SK-N-SH (cell line): ENCODE data around the gene CDH20. TPM values are rescaled to one million over a fixed set of nuclear protein-coding genes. Genes with fewer than 3 reads are reported as not detected.

Experiments used
- CTCF ChIA-PET: fragments of 300-600, 350-600 bp; formaldehyde crosslinking; extraction: SDS; loops from one replicate; lab custom pipeline; 2021; lab: Yijun Ruan, JAX
- POLR2A ChIA-PET: fragments of 350-600 bp; sonication (Branson Sonifier 250); formaldehyde crosslinking; extraction: SDS; loops from one replicate; lab custom pipeline; 2020; ENCODE audit warnings: antibody characterized with exemption, inconsistent platforms; lab: Yijun Ruan, JAX
- DNase-seq: peaks from one replicate; pipeline ENCODE4 v3.0.0; 2012
- H2AFZ ChIP-seq: fragments of 200-600 bp; sonication (generic); 2 replicates; pipeline ENCODE4 v1.8.1; 2016; ENCODE audit warnings: antibody characterized with exemption, mild to moderate bottlenecking, low read depth
- H3F3A ChIP-seq: fragments of 200-600 bp; sonication (generic); replicated peaks from 2 replicates; pipeline ENCODE3; 2016; ENCODE audit warnings: antibody characterized with exemption, mild to moderate bottlenecking; ENCODE audit not compliant: insufficient read depth
- H3K27ac ChIP-seq, 2 experiments: fragments of 200-500 bp in 1 of 2; fragments of 200-600 bp in 1 of 2; sonication (Bioruptor generic) in 1 of 2; sonication (generic), shearing (Covaris generic) in 1 of 2; 2 replicates each; pipeline versions ENCODE4 v1.5.1 to v1.6.1; 2014 to 2016; ENCODE audit warnings: low read depth in 2 of 2, inconsistent platforms in 1 of 2, low read length in 1 of 2, mild to moderate bottlenecking in 1 of 2, mixed read lengths in 1 of 2
- H3K27me3 ChIP-seq: fragments of 200-600 bp; sonication (generic), shearing (Covaris generic); 2 replicates; pipeline ENCODE4 v1.6.1; 2016; ENCODE audit warnings: mixed run types; ENCODE audit not compliant: insufficient read depth
- H3K36me3 ChIP-seq, 2 experiments: fragments of 200-500 bp in 1 of 2; fragments of 200-600 bp in 1 of 2; sonication (Bioruptor generic) in 1 of 2; sonication (generic) in 1 of 2; replicated peaks in 1 of 2; 2 replicates each; pipeline versions ENCODE3 to v1.5.1; 2014 to 2016; ENCODE audit warnings: low read length in 1 of 2, mild to moderate bottlenecking in 1 of 2; ENCODE audit not compliant: insufficient read depth in 2 of 2, control insufficient read depth in 1 of 2
- H3K4me1 ChIP-seq, 2 experiments: fragments of 200-500 bp in 1 of 2; fragments of 200-600 bp in 1 of 2; sonication (Bioruptor generic) in 1 of 2; sonication (generic), shearing (Covaris generic) in 1 of 2; 2 replicates each; pipeline versions ENCODE4 v1.5.1 to v1.6.1; 2014 to 2016; ENCODE audit warnings: low read depth in 1 of 2, low read length in 1 of 2, mixed run types in 1 of 2; ENCODE audit not compliant: insufficient read depth in 2 of 2, control insufficient read depth in 1 of 2
- H3K4me2 ChIP-seq: fragments of 200-600 bp; sonication (generic), shearing (Covaris generic); 2 replicates; pipeline ENCODE4 v1.6.1; 2017; ENCODE audit warnings: mixed run types
- H3K4me3 ChIP-seq, 2 experiments: fragments of 200-500 bp in 1 of 2; fragments of 200-600 bp in 1 of 2; sonication (Bioruptor generic) in 1 of 2; sonication (generic), shearing (Covaris generic) in 1 of 2; 2 replicates each; pipeline versions ENCODE4 v1.5.1 to v1.8.1; 2014 to 2016; ENCODE audit warnings: low read depth in 2 of 2, inconsistent platforms in 1 of 2, low read length in 1 of 2, mild to moderate bottlenecking in 1 of 2, mixed read lengths in 1 of 2, moderate library complexity in 1 of 2
- H3K79me2 ChIP-seq: fragments of 200-600 bp; sonication (generic); 2 replicates; pipeline ENCODE4 v1.8.1; 2017; ENCODE audit warnings: mild to moderate bottlenecking; ENCODE audit not compliant: insufficient read depth
- H3K9ac ChIP-seq: fragments of 200-600 bp; sonication (generic); 2 replicates; pipeline ENCODE4 v1.6.1; 2017; ENCODE audit warnings: mixed run types
- H3K9me2 ChIP-seq: fragments of 200-600 bp; sonication (generic); 2 replicates; pipeline ENCODE4 v1.6.1; 2017; ENCODE audit warnings: mixed run types
- H3K9me3 ChIP-seq: fragments of 200-600 bp; sonication (generic); 2 replicates; pipeline ENCODE4 v1.6.1; 2017; ENCODE audit warnings: mixed run types, mild to moderate bottlenecking, moderate library complexity
- H4K20me1 ChIP-seq: fragments of 200-600 bp; sonication (generic); 2 replicates; pipeline ENCODE4 v1.6.1; 2017; ENCODE audit warnings: mild to moderate bottlenecking, mixed run types; ENCODE audit not compliant: insufficient read depth
- CHD2 ChIP-seq: fragments of 150-350 bp; IDR thresholded peaks from 2 replicates; pipeline ENCODE4 v1.6.1; 2018; ENCODE audit warnings: low read length; ENCODE audit not compliant: partially characterized antibody
- EZH2phosphoT487 ChIP-seq: fragments of 200-600 bp; sonication (generic); IDR thresholded peaks from 2 replicates; pipeline ENCODE4 v1.6.1; 2017; ENCODE audit warnings: low read depth, mixed run types, mild to moderate bottlenecking, antibody characterized with exemption, moderate library complexity, borderline replicate concordance
- FOSL2 ChIP-seq: IDR thresholded peaks from 2 replicates; pipeline ENCODE4 v1.4.0; 2012; ENCODE audit warnings: low read depth, mild to moderate bottlenecking, moderate library complexity, borderline replicate concordance
- FOXM1 ChIP-seq: IDR thresholded peaks from 2 replicates; pipeline ENCODE4 v1.4.0; 2012; ENCODE audit warnings: low read depth, mild to moderate bottlenecking
- GABPA ChIP-seq: IDR thresholded peaks from 2 replicates; pipeline ENCODE4 v1.4.0; 2012; ENCODE audit warnings: low read depth, mild to moderate bottlenecking
- GATA2 ChIP-seq: sonication (generic); formaldehyde crosslinking; IDR thresholded peaks from 2 replicates; pipeline ENCODE4 v1.5.0; 2020; ENCODE audit warnings: mild to moderate bottlenecking, missing genetic modification reagents
- IRF3 ChIP-seq: fragments of 150-350 bp; IDR thresholded peaks from 2 replicates; pipeline ENCODE4 v1.6.1; 2016; ENCODE audit warnings: mild to moderate bottlenecking, low read depth, low read length
- JUND ChIP-seq: IDR thresholded peaks from 2 replicates; pipeline ENCODE4 v1.4.0; 2012
- MEF2A ChIP-seq: IDR thresholded peaks from 2 replicates; pipeline ENCODE4 v1.4.0; 2012; ENCODE audit warnings: low read depth, borderline replicate concordance
- NFIC ChIP-seq: IDR thresholded peaks from 2 replicates; pipeline ENCODE4 v1.4.0; 2012; ENCODE audit warnings: borderline replicate concordance
- POLR2AphosphoS5 ChIP-seq: IDR thresholded peaks from 2 replicates; pipeline ENCODE4 v1.6.1; 2012; ENCODE audit warnings: low read depth, low read length
- RCOR1 ChIP-seq: fragments of 150-350 bp; IDR thresholded peaks from 2 replicates; pipeline ENCODE4 v1.6.1; 2017; ENCODE audit warnings: antibody characterized with exemption, low read length
- RXRA ChIP-seq: IDR thresholded peaks from 2 replicates; pipeline ENCODE4 v1.4.0; 2012; ENCODE audit warnings: low read depth, mild to moderate bottlenecking, borderline replicate concordance
- SMC3 ChIP-seq: IDR thresholded peaks from 2 replicates; pipeline ENCODE4 v1.6.1; 2012; ENCODE audit warnings: low read depth, low read length, improper control_type of control experiment
- TEAD4 ChIP-seq: IDR thresholded peaks from 2 replicates; pipeline ENCODE4 v1.4.0; 2012; ENCODE audit warnings: mild to moderate bottlenecking, borderline replicate concordance; ENCODE audit not compliant: insufficient read depth
- USF1 ChIP-seq: IDR thresholded peaks from 2 replicates; pipeline ENCODE4 v1.4.0; 2012; ENCODE audit warnings: low read depth, borderline replicate concordance
- YY1 ChIP-seq: IDR thresholded peaks from 2 replicates; pipeline ENCODE4 v1.4.0; 2012; ENCODE audit warnings: low read depth, mild to moderate bottlenecking
- WGBS: methylation state at CpG from one replicate; pipeline ENCODE4 v1.1.6; 2017; ENCODE audit warnings: low lambda C conversion rate; 5-methylcytosine and 5-hydroxymethylcytosine counted together
- polyA plus RNA-seq, 3 experiments: library from polyadenylated mRNA; depleted of rRNA; stranded (reverse); fragments of >200 nt; gene quantifications; 2 replicates each; pipeline ENCODE4 v1.2.3, GENCODE V29; 2012
- TF ChIP-seq, protein P1 (sequence below): fragments of 200-600 bp; sonication (generic); IDR thresholded peaks from 2 replicates; pipeline ENCODE4 v1.6.1; 2017; ENCODE audit warnings: antibody characterized with exemption, mild to moderate bottlenecking, moderate library complexity
- TF ChIP-seq, protein P2 (sequence below): fragments of 150-350 bp; IDR thresholded peaks from 2 replicates; pipeline ENCODE4 v1.6.1; 2017; ENCODE audit warnings: antibody characterized with exemption, low read length, low read depth, borderline replicate concordance
- TF ChIP-seq, protein P3 (sequence below): IDR thresholded peaks from 2 replicates; pipeline ENCODE4 v1.4.0; 2012; ENCODE audit warnings: low read depth, borderline replicate concordance

CDH20 gene
- polyA plus RNA-seq, 1 of the 3 experiments (the other 2 are of a cell fraction), result 1.1 TPM

- WGBS, result 55% methylated on average over 1 of the region's 1 CpG
- DNase-seq, result no peak
- H3K4me2 ChIP-seq, result no peak overlapping the region
Measured at GRCh38 chr18:61295153-61295552, 38.1 kb upstream of the CDH20 start.

More at GRCh38 chr18:61295153-61295552, 38.1 kb upstream of the CDH20 start:
- ChIA-PET POLR2A (no interaction called here), CTCF (no interaction called here)
- Histone ChIP-seq H3K27ac (no peak overlapping the region), H3K9me3 (no peaks in the 10 kb centered on the region), H3K27me3 (no peaks in the 10 kb centered on the region), H3K9me2 (no peaks in the 10 kb centered on the region), H3K4me3 (no peak overlapping the region), H3F3A (no peaks in the 10 kb centered on the region), H3K36me3 (no peaks in the 10 kb centered on the region), H3K4me1 (no peaks in the 10 kb centered on the region), H4K20me1 (no peaks in the 10 kb centered on the region), H2AFZ (no peak overlapping the region), H3K79me2 (no peaks in the 10 kb centered on the region), H3K9ac (no peak overlapping the region)
- TF ChIP-seq GABPA (no peak), FOXM1 (no peak), YY1 (no peak), EZH2phosphoT487 (no peak), SMC3 (no peak), USF1 (no peak), NFIC (no peak), IRF3 (no peak), TEAD4 (no peak), JUND (no peak), POLR2AphosphoS5 (no peak), RXRA (no peak), FOSL2 (no peak), CHD2 (no peak), GATA2 (no peak), RCOR1 (no peak), MEF2A (no peak)
- TF ChIP-seq, protein P1, sequence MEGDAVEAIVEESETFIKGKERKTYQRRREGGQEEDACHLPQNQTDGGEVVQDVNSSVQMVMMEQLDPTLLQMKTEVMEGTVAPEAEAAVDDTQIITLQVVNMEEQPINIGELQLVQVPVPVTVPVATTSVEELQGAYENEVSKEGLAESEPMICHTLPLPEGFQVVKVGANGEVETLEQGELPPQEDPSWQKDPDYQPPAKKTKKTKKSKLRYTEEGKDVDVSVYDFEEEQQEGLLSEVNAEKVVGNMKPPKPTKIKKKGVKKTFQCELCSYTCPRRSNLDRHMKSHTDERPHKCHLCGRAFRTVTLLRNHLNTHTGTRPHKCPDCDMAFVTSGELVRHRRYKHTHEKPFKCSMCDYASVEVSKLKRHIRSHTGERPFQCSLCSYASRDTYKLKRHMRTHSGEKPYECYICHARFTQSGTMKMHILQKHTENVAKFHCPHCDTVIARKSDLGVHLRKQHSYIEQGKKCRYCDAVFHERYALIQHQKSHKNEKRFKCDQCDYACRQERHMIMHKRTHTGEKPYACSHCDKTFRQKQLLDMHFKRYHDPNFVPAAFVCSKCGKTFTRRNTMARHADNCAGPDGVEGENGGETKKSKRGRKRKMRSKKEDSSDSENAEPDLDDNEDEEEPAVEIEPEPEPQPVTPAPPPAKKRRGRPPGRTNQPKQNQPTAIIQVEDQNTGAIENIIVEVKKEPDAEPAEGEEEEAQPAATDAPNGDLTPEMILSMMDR, result no peak
- TF ChIP-seq, protein P2, sequence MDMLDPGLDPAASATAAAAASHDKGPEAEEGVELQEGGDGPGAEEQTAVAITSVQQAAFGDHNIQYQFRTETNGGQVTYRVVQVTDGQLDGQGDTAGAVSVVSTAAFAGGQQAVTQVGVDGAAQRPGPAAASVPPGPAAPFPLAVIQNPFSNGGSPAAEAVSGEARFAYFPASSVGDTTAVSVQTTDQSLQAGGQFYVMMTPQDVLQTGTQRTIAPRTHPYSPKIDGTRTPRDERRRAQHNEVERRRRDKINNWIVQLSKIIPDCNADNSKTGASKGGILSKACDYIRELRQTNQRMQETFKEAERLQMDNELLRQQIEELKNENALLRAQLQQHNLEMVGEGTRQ, result no peak
- TF ChIP-seq, protein P3, sequence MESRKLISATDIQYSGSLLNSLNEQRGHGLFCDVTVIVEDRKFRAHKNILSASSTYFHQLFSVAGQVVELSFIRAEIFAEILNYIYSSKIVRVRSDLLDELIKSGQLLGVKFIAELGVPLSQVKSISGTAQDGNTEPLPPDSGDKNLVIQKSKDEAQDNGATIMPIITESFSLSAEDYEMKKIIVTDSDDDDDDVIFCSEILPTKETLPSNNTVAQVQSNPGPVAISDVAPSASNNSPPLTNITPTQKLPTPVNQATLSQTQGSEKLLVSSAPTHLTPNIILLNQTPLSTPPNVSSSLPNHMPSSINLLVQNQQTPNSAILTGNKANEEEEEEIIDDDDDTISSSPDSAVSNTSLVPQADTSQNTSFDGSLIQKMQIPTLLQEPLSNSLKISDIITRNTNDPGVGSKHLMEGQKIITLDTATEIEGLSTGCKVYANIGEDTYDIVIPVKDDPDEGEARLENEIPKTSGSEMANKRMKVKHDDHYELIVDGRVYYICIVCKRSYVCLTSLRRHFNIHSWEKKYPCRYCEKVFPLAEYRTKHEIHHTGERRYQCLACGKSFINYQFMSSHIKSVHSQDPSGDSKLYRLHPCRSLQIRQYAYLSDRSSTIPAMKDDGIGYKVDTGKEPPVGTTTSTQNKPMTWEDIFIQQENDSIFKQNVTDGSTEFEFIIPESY, result no peak
